Daoy (cell line): ENCODE measurements around the gene TAP1. TPM values are rescaled to one million over a fixed set of nuclear protein-coding genes. Genes with fewer than 3 reads are reported as not detected.
"Not testable (repeated sequence)": the region's sequence is repeated elsewhere in the genome, so short reads cannot be mapped to it uniquely, and the experiment has no call there.

Experiments used
- DNase-seq: peaks from one replicate; pipeline ENCODE4 v3.0.0-alpha.2; 2015; ENCODE audit warnings: low read depth
- total RNA-seq: library from RNA; depleted of rRNA; stranded (reverse); fragments of >200 nt; shearing (Covaris generic); gene quantifications from 2 replicates; pipeline ENCODE4 v1.2.3, GENCODE V29; 2014; rRNA removed

Gene TAP1
- 74.7 and 78.8 TPM in 2 replicates for total RNA-seq

GRCh38 chr6:32853541-32854375 is at the start of gene TAP1, which contains the start of gene PSMB9:
Gene TAP1, minus strand, starts transcription at chr6:32853704. Its CDS starts 68 bp downstream, at chr6:32853636.
Gene PSMB9, plus strand, starts transcription at chr6:32854192. Its CDS starts 38 bp downstream, at chr6:32854230.
- DNase-seq: peak; percentile 97

- DNase-seq: no peak
These were observed 41.5 kb upstream of the TAP1 start for GRCh38 chr6:32895006-32895345.

DNA sequence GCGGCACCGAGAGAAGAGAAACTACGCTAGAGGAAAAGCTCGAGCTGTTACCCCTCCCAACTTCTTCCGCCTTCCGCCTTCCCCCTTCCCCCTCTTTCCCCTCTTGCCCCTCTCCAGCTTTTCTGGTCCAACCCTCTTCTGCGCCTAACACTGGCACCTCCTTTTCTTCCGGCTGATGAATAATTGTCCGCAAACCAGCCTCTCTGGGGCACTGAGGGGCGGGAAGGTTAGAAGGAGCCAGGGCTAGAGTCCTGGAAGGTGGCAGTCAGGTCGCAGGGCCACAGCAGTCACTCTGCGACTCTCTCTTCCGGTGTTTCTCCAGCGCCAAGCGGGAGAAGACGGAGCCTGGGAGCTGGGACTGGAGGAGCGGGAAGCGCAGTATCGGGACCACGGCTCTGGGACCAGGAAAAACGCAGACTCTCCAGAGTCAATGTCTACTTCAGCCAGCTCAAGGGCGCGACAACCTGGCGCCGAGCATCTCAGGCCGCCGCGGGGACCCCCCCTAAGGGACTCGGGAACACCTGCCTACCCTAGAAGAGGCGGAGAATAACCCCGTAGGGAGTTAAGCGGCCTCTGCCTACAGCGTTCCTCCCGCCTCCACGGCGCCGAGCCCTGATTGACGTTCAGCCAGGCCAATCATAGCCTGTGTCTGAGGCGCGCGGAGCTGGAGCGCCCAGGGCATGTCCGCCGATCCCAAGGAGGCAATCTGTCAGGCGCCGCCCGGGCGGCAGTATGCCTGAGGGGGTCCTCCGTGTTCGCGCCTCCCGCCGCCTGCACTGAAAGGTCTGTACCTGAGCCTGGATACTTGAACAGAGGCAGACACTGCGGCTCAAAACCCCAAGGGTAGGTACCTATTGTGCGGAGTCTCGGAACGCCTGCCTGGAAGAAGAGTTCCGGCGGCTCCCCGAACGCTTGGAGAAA is 40.8 kb upstream of the TAP1 start:
- peak; percentile 97 for DNase-seq

GRCh38 chr6:32890831-32891230 is 37.3 kb upstream of the TAP1 start:
- DNase-seq: no peak

GRCh38 chr6:32889533-32889932 is 36.0 kb upstream of the TAP1 start:
- no peak for DNase-seq

- DNase-seq: no peak
These were observed 35.1 kb upstream of the TAP1 start for GRCh38 chr6:32888576-32888975.

DNA sequence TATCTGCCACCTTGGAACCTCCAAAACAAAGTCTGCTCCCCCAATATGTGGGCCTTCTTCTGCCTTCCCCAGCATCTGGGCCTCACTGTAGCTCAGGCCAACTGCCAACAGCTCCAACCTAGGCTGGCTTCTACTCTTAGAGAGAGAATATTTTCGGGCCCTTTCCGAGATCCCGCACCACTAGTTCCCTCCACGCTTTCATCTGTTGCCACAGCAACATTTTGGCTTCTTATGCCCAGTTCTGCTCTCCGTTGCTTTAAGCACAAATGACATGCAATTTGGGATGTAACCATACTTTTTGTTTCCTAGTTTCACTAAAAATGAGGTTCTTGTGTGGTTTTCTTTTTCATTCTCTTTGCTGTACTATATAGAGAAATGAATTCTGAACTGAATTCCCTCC is 34.1 kb upstream of the TAP1 start:
- no peak for DNase-seq

GRCh38 chr6:32886681-32887383 is 33.3 kb upstream of the TAP1 start:
- peak; percentile 71 for DNase-seq

GRCh38 chr6:32885698-32886286 is 32.3 kb upstream of the TAP1 start:
- peak; percentile 40 for DNase-seq

DNA sequence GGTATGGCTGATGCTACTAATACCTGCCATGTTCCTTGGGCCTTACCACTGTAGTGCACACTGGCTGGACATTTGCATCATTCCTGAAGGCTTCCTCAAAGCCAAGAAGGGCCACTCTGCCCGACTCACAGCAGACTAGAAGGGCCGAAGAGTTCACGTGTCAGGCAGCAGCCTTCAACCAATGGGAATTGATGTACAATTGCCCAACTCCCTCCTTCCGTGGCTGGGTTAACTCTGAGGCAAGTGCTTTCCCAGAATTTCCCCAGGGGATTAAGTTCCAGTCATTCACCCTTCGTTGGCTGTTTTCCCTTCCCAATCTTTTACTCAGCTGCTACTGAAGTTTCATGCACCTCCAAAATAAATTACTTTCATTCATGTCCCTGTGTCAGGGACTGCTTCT is 30.3 kb upstream of the TAP1 start:
- DNase-seq: peak; percentile 19

GRCh38 chr6:32882879-32883250 is 29.4 kb upstream of the TAP1 start:
- peak; percentile 54 for DNase-seq

DNA sequence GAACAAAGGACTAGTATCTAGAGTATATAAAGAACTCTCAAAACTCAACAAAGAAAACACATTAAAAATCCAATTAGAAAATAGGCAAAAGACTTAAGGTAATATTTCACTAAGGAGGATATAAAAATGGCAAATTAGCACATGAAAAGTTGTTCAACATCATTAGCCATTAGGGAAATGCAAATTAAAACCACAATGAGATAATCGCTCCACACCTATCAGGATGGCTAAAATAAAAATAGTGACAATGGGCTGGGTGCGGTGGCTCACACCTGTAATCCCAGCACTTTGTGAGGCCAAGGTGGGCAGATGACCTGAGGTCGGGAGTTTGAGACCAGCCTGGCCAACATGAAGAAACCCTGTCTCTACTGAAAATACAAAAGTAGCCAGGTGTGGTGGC is 27.5 kb upstream of the TAP1 start:
- not testable (repeated sequence) for DNase-seq

GRCh38 chr6:32879691-32880090 is 26.2 kb upstream of the TAP1 start:
- no peak for DNase-seq

GRCh38 chr6:32876603-32877002 is 23.1 kb upstream of the TAP1 start:
- no peak for DNase-seq

GRCh38 chr6:32873947-32874346 is 20.4 kb upstream of the TAP1 start:
- DNase-seq: not testable (repeated sequence)

DNA sequence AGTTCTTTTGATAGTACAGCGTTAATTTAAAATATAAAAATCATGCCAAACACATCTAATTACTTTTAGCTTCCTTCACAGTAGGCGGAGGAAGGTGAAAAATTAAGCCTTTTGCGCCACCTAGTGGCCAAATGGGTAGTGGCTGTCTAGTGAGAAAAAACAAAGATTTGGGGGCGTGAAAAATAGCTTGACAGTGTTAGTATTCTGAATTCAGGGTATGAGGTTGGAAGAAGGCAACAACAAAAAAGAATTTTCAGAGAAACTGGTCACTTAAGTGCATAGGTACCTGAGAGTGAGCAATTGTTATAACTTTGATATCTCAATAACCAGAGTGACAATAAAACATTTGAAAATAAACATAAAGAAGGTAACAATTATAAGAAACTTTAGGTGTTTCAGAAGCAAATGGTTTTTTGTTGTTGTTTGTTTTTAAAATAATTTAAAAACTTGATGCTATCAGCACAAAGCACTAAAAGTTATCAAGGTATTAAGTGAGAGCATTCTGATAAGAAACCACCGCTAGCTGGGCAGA is 14.8 kb upstream of the TAP1 start:
- DNase-seq: peak; percentile 75

DNA sequence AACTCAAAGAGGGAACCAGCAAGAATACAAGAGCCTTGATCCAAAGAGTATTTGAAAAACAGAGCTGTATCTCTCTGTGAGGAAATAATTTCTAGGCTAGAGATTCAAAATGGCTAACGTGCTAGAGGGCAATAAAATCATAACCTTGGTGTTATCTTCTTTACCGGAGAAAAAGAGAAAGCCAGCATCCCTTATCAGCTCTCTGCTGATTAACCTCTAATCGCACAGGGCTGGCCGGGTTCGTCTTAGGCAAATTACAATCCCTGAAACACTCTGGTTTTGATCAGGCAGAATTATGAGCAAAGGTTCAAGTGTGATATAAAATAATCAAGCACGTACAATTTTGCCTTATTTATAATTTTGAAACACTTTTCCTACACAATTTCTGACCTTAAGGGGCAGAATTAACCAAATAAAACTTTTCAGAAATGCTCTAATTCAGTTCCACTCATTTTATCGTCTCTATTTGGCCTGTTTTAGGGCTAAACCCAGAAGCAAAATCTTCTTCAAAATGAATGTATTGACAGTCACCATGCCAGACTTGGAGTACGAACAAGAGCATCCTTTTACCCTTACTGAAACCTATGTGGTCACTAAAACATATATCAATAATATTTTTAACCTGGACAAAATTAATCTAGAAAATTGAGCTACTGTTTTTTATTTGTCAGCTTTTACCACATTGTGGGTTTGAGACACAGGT is 14.2 kb upstream of the TAP1 start:
- DNase-seq: no peak

DNA sequence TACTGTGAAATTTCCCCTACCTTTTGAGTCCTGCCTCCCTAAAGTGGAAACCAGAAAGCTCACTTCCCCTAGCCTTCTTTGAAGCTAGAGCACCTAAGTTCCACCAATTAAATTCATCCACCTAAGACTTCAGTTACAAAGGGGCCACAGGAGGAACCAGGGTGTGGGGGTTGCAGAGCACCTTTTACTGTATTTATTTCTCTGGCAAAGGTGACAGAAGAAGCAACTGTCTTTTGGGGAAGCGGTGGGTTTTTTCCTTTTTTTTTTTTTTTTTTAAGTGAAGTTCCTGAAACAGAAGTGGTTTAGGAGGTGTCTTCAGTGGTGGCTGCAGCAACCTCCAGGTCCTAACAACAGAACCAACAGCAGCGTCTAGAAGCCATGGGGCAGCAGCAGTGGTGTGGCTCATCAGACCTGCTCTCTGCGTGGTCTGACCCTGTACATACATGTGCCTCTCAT is 13.5 kb upstream of the TAP1 start:
- no peak for DNase-seq

GRCh38 chr6:32865724-32866443 is 12.4 kb upstream of the TAP1 start:
- DNase-seq: no peak

DNA sequence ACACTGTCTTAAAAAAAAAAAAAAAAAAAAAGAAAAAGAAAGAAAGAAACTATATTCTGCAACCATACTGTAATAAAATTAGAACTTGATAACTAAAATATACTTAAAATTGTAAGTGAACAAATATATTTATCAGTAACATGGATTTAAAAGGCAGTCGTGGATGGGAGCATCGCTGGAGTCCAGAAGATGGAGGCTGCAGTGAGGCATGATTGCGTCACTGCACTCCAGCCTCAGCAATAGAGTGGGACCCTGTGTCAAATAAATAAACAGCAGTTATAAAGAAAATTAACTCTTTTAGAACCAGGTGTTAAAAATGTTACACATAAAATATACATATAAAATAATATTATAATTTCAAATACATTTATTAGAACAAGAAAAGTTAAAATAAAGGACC is 9.2 kb upstream of the TAP1 start:
- no peak for DNase-seq
